Heart left ventricle (tissue), 13 donors: ENCODE results near the gene COL4A6.

Experiments used
- CTCF ChIP-seq, 12 donors: fragments of 200-600 bp; sonication (generic) in 4 of 12; IDR thresholded peaks; one replicate each; pipeline versions ENCODE4 v1.5.0 to v1.8.0; 2018 to 2022; ENCODE audit warnings: antibody characterized with exemption in 12 of 12, mild to moderate bottlenecking in 5 of 12
- POLR2A ChIP-seq, 2 donors: fragments of 450-650 bp; IDR thresholded peaks; one replicate each; pipeline ENCODE4 v1.6.1; 2017; ENCODE audit warnings: antibody characterized with exemption in 2 of 2, mild to moderate bottlenecking in 2 of 2, moderate library complexity in 2 of 2
- donor health status: ischemic (EF 13 %, LVEDD 7.1; RV severe dilation, severe dysfunction).
- donor health status: DM: no; HTN: yes; CAD: no.
- donor health status: DM: no; HTN: no; CAD: no.
- donor health status: ischemic (EF 25% LVEDD 6.9; RV normal size, moderate dysfunction).
- donor health status: ischemic (EF 25% LVEDD 5.7; RV mildly dilated, moderate dysfunction).
- donor health status: ischemic (EF 35%, LVEDD 5.7; RV mildly dilated, moderate dysfunction).
- donor health status: nonischemic (EF 11% LVEDD 7.7; RV severe dilation, severe dysfunction).
- donor health status: DM: yes; HTN: yes; CAD: no.
- donor health status: PGD.
- donor health status: ischemic (EF 29% LVEDD 5.4; RV normal size, mild dysfunction).
- donor health status: nonischemic (EF 23%, LVEDD 6.1; RV moderate dilation, normal function).

- TF ChIP-seq CTCF (IDR thresholded peaks at IDR 0.05) (no peak), POLR2A (IDR thresholded peaks at IDR 0.05) (no peak)
Observed at GRCh38 chrX:108412783-108413182, 25.4 kb downstream of the COL4A6 start.
